Activated T-helper 1 cell treated with Interleukin-2 at 50 U/mL for 16 hours (primary cell): ENCODE data around the gene VIPR1.

ENCODE experiments used
- DNase-seq: peaks from one replicate; pipeline ENCODE4 v3.0.0-alpha.2; 2020; ENCODE audit warnings: low read depth

The VIPR1 gene

GRCh38 chr3:42511736-42512135, 9.3 kb downstream of the VIPR1 start:
- no peak for DNase-seq

GRCh38 chr3:42513121-42513520, 10.7 kb downstream of the VIPR1 start:
- no peak for DNase-seq

- no peak for DNase-seq
Observed at GRCh38 chr3:42513521-42513920, 11.1 kb downstream of the VIPR1 start.

- DNase-seq: no peak
Observed at GRCh38 chr3:42514876-42515275, 12.4 kb downstream of the VIPR1 start.

GRCh38 chr3:42515391-42515916, 13.0 kb downstream of the VIPR1 start:
- no peak for DNase-seq

GRCh38 chr3:42515976-42516375, 13.5 kb downstream of the VIPR1 start:
- DNase-seq: no peak

- no peak for DNase-seq
Observed at GRCh38 chr3:42516443-42516842, 14.0 kb downstream of the VIPR1 start.

- no peak for DNase-seq
Observed at GRCh38 chr3:42517117-42517516, 14.7 kb downstream of the VIPR1 start.

GRCh38 chr3:42518800-42519567, 16.5 kb downstream of the VIPR1 start:
- DNase-seq: no peak

- DNase-seq: no peak
Observed at GRCh38 chr3:42519568-42519962, 17.1 kb downstream of the VIPR1 start.

GRCh38 chr3:42520336-42520735, 17.9 kb downstream of the VIPR1 start:
- no peak for DNase-seq

GRCh38 chr3:42520906-42521305, 18.5 kb downstream of the VIPR1 start:
- DNase-seq: no peak

GRCh38 chr3:42524751-42525150, 22.3 kb downstream of the VIPR1 start:
- no peak for DNase-seq

- no peak for DNase-seq
Observed at GRCh38 chr3:42525212-42525611, 22.8 kb downstream of the VIPR1 start.

GRCh38 chr3:42525736-42526345, 23.4 kb downstream of the VIPR1 start:
- no peak for DNase-seq

GRCh38 chr3:42526616-42527367, 24.3 kb downstream of the VIPR1 start:
- DNase-seq: no peak

GRCh38 chr3:42527368-42527917, 25.0 kb downstream of the VIPR1 start:
- no peak for DNase-seq

GRCh38 chr3:42529468-42529867, 27.0 kb downstream of the VIPR1 start:
- no peak for DNase-seq

GRCh38 chr3:42530073-42530472, 27.6 kb downstream of the VIPR1 start:
- no peak for DNase-seq

- DNase-seq: no peak
Observed at GRCh38 chr3:42531470-42531869, 29.0 kb downstream of the VIPR1 start.

GRCh38 chr3:42532229-42532628, 29.8 kb downstream of the VIPR1 start:
- no peak for DNase-seq

- no peak for DNase-seq
Observed at GRCh38 chr3:42533161-42533897, 30.9 kb downstream of the VIPR1 start.
